Osteoblast (primary cell): ENCODE measurements around the gene DENND6B. TPM values are rescaled to one million over a fixed set of nuclear protein-coding genes. Genes with fewer than 3 reads are reported as not detected.

Experiments used
- DNase-seq: peaks from one replicate; pipeline ENCODE4 v3.0.0; 2011; ENCODE audit warnings: low spot score, mixed read lengths; ENCODE audit not compliant: insufficient read length; ENCODE audit errors: missing footprints
- H2AFZ ChIP-seq: 2 replicates; pipeline ENCODE4 v1.6.0; 2011; ENCODE audit warnings: mild to moderate bottlenecking, low read length
- H3K27ac ChIP-seq: 2 replicates; pipeline ENCODE4 v1.5.1; 2011; ENCODE audit warnings: mild to moderate bottlenecking, low read depth, low read length, moderate library complexity
- H3K27me3 ChIP-seq: 2 replicates; pipeline ENCODE4 v1.6.0; 2012; ENCODE audit warnings: mild to moderate bottlenecking, control low read depth, inconsistent platforms, low read length, moderate library complexity; ENCODE audit not compliant: insufficient read depth
- H3K36me3 ChIP-seq: 2 replicates; pipeline ENCODE4 v1.5.1; 2011; ENCODE audit warnings: mild to moderate bottlenecking, low read length, control low read depth, moderate library complexity; ENCODE audit not compliant: insufficient read depth
- H3K4me1 ChIP-seq: 2 replicates; pipeline ENCODE4 v1.5.1; 2011; ENCODE audit warnings: mild to moderate bottlenecking, low read length, control low read depth, moderate library complexity; ENCODE audit not compliant: insufficient read depth
- H3K4me2 ChIP-seq: 2 replicates; pipeline ENCODE4 v1.6.0; 2011; ENCODE audit warnings: mild to moderate bottlenecking, low read length; ENCODE audit not compliant: insufficient read depth
- H3K4me3 ChIP-seq: fragments of 200-600 bp; sonication (generic); 3 replicates; pipeline ENCODE4 v1.5.1; 2012; ENCODE audit warnings: mild to moderate bottlenecking, low read length, inconsistent platforms; ENCODE audit not compliant: insufficient read depth
- H3K79me2 ChIP-seq: 2 replicates; pipeline ENCODE4 v1.6.0; 2012; ENCODE audit warnings: mild to moderate bottlenecking, low read length, control low read depth, inconsistent platforms; ENCODE audit not compliant: insufficient read depth
- H3K9me3 ChIP-seq: 2 replicates; pipeline ENCODE4 v1.5.1; 2011; ENCODE audit warnings: low read depth, low read length, control low read depth
- H4K20me1 ChIP-seq: 2 replicates; pipeline ENCODE4 v1.6.0; 2012; ENCODE audit warnings: mild to moderate bottlenecking, low read length, control low read depth; ENCODE audit not compliant: insufficient read depth
- total RNA-seq: library from RNA; depleted of rRNA; stranded (reverse); fragments of >200 nt; gene quantifications from 2 replicates; pipeline ENCODE4 v1.2.3, GENCODE V29; 2012
- TF ChIP-seq, protein P1 (sequence below): IDR thresholded peaks from 2 replicates; pipeline ENCODE4 v1.5.1; 2011; ENCODE audit warnings: mild to moderate bottlenecking, low read depth, low read length, moderate library complexity; ENCODE audit errors: extremely low read depth

The DENND6B gene
- total RNA-seq, 1 donor: 6.5 TPM

DNA sequence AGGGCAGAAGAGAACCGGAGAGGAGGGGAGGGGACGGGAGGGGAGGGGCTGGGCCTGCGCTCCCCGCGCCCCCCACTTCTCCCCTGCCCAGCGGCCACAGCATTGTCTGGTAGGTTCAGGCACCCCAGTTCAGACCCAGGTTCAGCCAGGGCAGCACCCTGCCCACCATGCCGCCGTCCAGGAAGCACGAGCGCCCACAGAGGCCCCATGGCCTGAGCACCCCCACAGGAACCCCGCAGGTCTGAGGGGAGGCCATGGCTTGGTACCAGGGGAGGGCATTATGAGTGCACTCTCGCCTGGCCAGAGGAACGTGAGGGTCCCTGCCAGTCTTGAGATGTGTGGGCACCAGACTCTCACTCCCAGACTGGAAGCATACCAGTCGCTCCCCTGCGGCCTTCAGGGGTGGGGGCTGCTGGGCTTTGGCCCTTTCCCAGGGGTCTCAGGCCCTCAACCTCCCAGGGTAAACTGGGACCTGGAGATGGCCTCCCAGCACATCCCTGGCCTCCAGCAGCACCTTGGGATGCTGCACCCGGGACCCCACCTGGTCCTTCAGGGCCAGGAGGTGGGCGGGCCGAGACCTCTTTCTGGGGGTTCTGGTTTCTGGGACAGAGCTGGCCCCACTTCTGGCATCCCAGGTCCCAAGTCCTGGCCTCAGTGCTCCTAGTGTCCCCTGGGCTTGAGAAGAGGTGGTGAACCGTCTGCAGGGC, 18.8 kb downstream of the DENND6B start:
- Histone ChIP-seq H4K20me1 (peaks cover 23% of the 10 kb centered on the region), H3K36me3 (no peaks in the 10 kb centered on the region), H3K27me3 (no peaks in the 10 kb centered on the region), H3K4me3 (no peak overlapping the region), H3K27ac (peak overlapping the region; percentile 11), H3K9me3 (no peaks in the 10 kb centered on the region), H3K4me1 (peaks cover 48% of the 10 kb centered on the region), H2AFZ (no peak overlapping the region), H3K4me2 (peak overlapping the region; percentile 27), H3K79me2 (peaks cover 40% of the 10 kb centered on the region)
- peak; percentile 90 for DNase-seq
- TF ChIP-seq, protein P1, sequence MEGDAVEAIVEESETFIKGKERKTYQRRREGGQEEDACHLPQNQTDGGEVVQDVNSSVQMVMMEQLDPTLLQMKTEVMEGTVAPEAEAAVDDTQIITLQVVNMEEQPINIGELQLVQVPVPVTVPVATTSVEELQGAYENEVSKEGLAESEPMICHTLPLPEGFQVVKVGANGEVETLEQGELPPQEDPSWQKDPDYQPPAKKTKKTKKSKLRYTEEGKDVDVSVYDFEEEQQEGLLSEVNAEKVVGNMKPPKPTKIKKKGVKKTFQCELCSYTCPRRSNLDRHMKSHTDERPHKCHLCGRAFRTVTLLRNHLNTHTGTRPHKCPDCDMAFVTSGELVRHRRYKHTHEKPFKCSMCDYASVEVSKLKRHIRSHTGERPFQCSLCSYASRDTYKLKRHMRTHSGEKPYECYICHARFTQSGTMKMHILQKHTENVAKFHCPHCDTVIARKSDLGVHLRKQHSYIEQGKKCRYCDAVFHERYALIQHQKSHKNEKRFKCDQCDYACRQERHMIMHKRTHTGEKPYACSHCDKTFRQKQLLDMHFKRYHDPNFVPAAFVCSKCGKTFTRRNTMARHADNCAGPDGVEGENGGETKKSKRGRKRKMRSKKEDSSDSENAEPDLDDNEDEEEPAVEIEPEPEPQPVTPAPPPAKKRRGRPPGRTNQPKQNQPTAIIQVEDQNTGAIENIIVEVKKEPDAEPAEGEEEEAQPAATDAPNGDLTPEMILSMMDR: no peak

DNA sequence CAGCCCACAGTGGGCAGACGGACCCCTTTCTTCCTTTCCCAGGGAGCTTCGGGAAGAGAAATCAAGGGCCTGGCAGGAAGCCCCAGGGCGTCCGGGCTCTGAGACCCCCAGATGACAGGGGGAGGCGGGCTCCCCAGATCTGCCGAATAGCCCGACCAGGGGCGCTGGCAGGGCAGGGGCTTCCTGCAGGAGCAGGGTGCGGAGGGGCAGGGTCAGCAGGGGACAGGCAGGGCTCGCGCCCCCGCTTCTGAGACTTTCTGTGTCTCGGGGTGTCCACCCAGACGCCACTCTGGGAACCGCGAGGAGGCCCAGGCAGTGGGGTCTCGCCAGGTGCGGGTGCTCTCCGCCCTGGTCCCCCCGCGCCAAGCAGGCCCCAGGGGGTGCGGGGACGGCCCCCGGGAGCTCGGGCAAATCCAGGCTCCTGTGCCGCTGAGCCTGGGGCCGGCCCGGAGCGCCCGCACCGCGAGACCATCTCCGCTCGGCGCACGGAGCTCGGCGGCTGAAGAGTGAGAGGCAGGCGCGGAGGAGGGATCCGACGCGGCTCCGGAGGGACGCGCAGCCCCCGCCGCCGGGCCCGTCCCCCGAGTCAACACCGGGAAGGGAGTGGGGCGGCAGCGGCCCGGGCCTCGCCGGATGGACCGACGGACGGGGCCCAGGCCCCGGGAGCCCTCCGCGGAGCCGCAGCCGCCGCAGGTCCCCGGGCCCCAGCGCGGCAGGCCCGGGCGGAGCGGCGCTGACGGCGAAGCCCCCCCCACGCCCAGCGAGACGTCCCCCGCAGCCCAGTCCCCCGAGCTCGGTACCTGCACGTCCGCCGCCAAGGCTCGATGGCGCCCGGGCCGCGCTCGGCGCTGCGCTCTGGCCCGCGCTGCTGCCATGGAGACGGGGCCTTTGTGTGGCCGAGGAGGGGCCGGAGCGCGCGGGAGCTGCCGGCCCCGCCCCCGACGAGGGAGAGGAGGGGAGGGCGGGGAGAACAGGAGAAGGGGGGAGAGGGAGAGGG, 19.8 kb downstream of the DENND6B start, which contains the start of gene PLXNB2:
Gene PLXNB2, minus strand, starts transcription at position 894 of the 997 bp plus-strand sequence. CDS start 17,062 bp downstream, outside the sequence.
- Histone ChIP-seq H3K4me2 (peak within 1 kb of the TSS; percentile 91), H2AFZ (no peak within 1 kb of the TSS), H3K9me3 (no peaks in the 10 kb centered on the region), H3K79me2 (peaks cover 50% of the 10 kb centered on the region), H3K27me3 (no peaks in the 10 kb centered on the region), H3K36me3 (no peaks in the 10 kb centered on the region), H3K4me3 (peak within 1 kb of the TSS; percentile 87), H3K27ac (peak within 1 kb of the TSS; percentile 96), H4K20me1 (peaks cover 33% of the 10 kb centered on the region), H3K4me1 (peaks cover 58% of the 10 kb centered on the region)
- peak; percentile 97 for DNase-seq
- TF ChIP-seq, protein P1: no peak

DNA sequence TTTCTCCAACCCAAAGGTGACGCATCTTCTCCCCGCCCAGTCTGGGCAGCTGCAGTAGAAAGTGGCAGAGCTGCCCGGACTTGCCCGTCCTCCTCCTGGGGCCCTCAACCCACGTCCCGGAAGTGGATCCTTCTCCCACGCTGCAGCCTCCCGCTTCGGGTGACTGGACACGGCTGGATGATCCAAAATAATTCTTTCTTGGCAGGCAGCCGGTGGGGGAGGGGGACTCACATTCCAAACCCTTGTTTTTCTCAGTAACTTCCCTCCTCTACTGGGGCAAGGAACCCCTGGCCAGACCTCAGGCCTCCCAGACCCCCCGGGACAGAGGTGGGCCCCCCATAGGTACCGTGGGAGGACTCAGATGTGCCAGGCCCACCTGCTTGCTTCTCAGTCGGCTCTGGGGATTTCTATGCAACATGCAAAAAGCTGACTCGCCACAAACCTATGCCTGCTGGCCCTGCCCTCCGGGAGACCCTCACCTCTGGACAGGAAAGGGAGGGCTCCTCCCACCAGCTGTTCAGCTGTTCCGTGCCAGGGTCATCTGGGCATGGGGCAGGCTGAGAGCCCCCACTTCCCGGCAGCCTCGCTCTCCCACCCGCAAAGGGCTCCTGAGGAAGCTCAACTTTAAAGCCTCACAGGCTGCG, 20.8 kb downstream of the DENND6B start:
- TF ChIP-seq, protein P1: no peak
- Histone ChIP-seq H3K9me3 (no peaks in the 10 kb centered on the region), H3K4me1 (peaks cover 68% of the 10 kb centered on the region), H3K79me2 (peaks cover 60% of the 10 kb centered on the region), H3K4me2 (peak overlapping the region; percentile 91), H3K4me3 (peak overlapping the region; percentile 87), H3K36me3 (no peaks in the 10 kb centered on the region), H2AFZ (no peak overlapping the region), H3K27me3 (no peaks in the 10 kb centered on the region), H3K27ac (peak overlapping the region; percentile 96), H4K20me1 (peaks cover 43% of the 10 kb centered on the region)
- peak; percentile 100 for DNase-seq
